Hematopoietic multipotent progenitor cell treated with erythropoietin and hydrocortisone succinate and interleukin-3 and kit ligand, for 4 days (in vitro differentiated cells): Measurements from ENCODE around the gene FGR.
"Not testable (repeated sequence)": the region's sequence is repeated elsewhere in the genome, so short reads cannot be mapped to it uniquely, and the experiment has no call there.

Experiments
- DNase-seq: peaks from one replicate; pipeline ENCODE4 v3.0.0-alpha.2; 2015

Gene FGR

GRCh38 chr1:27634177-27634984 lies 604 bp downstream of the FGR start:
- peak; percentile 68 for DNase-seq

GRCh38 chr1:27633640-27634176 lies 1.3 kb downstream of the FGR start:
- DNase-seq, result no peak

GRCh38 chr1:27633298-27633610 lies 1.7 kb downstream of the FGR start:
- DNase-seq, result no peak

GRCh38 chr1:27632387-27633297 lies 2.3 kb downstream of the FGR start:
- DNase-seq, result peak; percentile 55

GRCh38 chr1:27630859-27631491 lies 4.0 kb downstream of the FGR start:
- no peak for DNase-seq

GRCh38 chr1:27628712-27629111 lies 6.3 kb downstream of the FGR start:
- DNase-seq, result no peak

- DNase-seq, result not testable (repeated sequence)
Observed at GRCh38 chr1:27627733-27628132, 7.3 kb downstream of the FGR start.

GRCh38 chr1:27627061-27627460 lies 7.9 kb downstream of the FGR start:
- no peak for DNase-seq

- peak; percentile 83 for DNase-seq
Observed at GRCh38 chr1:27626031-27626935, 8.7 kb downstream of the FGR start.

- DNase-seq, result peak; percentile 32
Observed at GRCh38 chr1:27624467-27625178, 10.4 kb downstream of the FGR start.

GRCh38 chr1:27623327-27624212 lies 11.4 kb downstream of the FGR start:
- DNase-seq, result peak; percentile 53

- DNase-seq, result no peak
Observed at GRCh38 chr1:27622828-27623227, 12.2 kb downstream of the FGR start.

GRCh38 chr1:27621051-27621920 lies 13.7 kb downstream of the FGR start:
- no peak for DNase-seq

GRCh38 chr1:27619782-27620438 lies 15.1 kb downstream of the FGR start:
- not testable (repeated sequence) for DNase-seq

GRCh38 chr1:27618341-27619082 lies 16.5 kb downstream of the FGR start:
- DNase-seq, result peak; percentile 84

GRCh38 chr1:27617420-27617819 lies 17.6 kb downstream of the FGR start:
- no peak for DNase-seq

GRCh38 chr1:27616441-27616840 lies 18.5 kb downstream of the FGR start:
- peak; percentile 41 for DNase-seq
